AG09309 (cell line): ENCODE measurements around the gene NAALADL2.

Source experiments
- DNase-seq: peaks from one replicate; pipeline ENCODE4 v3.0.0-alpha.2; 2010; ENCODE audit warnings: low read depth
- H3K4me3 ChIP-seq: 2 replicates; pipeline ENCODE4 v1.5.1; 2011; ENCODE audit warnings: mild to moderate bottlenecking, low read depth, low read length, moderate library complexity; ENCODE audit not compliant: control insufficient read depth
- TF ChIP-seq, protein P1 (sequence below): IDR thresholded peaks from 2 replicates; pipeline ENCODE4 v1.5.1; 2011; ENCODE audit warnings: mild to moderate bottlenecking, low read depth, low read length, inconsistent platforms; ENCODE audit not compliant: insufficient read depth, control insufficient read depth; ENCODE audit errors: missing control alignments

NAALADL2 gene

DNA sequence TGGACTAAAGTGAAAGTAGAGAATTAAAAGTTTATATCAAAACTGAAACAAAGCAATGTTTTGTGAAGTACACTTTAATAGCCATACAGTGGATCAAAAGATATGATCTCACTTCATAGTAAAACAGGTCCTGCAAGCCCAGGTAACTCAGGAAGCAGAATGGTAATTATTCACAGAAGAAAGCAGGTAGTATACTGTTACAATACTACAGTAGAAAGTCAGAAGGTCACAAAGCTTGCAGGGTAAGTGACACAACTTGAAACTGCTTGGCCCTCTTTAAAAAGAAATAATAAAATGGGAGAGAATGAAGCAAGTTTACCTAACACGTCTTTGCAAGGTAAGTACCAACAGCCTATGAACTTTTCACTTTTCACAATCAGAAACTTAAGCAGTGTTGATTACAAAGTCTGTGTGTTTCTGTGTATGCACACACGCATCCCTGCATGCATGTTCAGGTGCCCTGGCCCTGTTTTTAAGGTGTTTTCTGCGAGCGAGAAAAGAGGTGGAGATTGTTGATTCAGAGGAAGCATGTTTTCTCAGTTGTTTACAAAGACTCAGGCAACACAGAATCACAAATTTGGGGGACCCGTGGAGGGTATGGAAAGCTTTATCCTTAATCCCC is at the start of gene NAALADL2:
NAALADL2 (plus strand) TSS at position 221 of the 622 bp plus-strand sequence.
- TF ChIP-seq, protein P1, sequence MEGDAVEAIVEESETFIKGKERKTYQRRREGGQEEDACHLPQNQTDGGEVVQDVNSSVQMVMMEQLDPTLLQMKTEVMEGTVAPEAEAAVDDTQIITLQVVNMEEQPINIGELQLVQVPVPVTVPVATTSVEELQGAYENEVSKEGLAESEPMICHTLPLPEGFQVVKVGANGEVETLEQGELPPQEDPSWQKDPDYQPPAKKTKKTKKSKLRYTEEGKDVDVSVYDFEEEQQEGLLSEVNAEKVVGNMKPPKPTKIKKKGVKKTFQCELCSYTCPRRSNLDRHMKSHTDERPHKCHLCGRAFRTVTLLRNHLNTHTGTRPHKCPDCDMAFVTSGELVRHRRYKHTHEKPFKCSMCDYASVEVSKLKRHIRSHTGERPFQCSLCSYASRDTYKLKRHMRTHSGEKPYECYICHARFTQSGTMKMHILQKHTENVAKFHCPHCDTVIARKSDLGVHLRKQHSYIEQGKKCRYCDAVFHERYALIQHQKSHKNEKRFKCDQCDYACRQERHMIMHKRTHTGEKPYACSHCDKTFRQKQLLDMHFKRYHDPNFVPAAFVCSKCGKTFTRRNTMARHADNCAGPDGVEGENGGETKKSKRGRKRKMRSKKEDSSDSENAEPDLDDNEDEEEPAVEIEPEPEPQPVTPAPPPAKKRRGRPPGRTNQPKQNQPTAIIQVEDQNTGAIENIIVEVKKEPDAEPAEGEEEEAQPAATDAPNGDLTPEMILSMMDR = no peak
- no peak within 1 kb of the TSS for H3K4me3 ChIP-seq
- no peak for DNase-seq

DNA sequence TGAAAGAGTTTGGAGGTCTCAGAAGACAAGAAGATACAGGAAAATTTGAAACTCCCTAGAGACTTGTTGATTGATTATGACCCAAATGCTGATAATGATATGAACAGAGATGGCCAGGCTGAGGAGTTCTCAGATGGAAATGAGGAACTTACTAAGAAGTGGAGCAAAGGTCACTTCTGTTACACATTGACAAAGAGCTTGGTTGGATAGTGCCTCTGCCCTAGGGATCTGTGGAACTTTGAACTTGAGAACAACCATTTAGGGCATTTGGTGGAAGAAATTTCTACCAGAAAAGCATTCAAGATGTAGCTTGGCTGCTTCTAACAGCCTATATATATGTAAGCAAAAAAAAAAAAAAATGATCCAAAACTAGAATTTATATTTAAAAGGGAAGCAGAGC is 48.9 kb upstream of the NAALADL2 start:
- no peak for DNase-seq
- TF ChIP-seq, protein P1 = no peak
- H3K4me3 ChIP-seq = no peak overlapping the region

DNA sequence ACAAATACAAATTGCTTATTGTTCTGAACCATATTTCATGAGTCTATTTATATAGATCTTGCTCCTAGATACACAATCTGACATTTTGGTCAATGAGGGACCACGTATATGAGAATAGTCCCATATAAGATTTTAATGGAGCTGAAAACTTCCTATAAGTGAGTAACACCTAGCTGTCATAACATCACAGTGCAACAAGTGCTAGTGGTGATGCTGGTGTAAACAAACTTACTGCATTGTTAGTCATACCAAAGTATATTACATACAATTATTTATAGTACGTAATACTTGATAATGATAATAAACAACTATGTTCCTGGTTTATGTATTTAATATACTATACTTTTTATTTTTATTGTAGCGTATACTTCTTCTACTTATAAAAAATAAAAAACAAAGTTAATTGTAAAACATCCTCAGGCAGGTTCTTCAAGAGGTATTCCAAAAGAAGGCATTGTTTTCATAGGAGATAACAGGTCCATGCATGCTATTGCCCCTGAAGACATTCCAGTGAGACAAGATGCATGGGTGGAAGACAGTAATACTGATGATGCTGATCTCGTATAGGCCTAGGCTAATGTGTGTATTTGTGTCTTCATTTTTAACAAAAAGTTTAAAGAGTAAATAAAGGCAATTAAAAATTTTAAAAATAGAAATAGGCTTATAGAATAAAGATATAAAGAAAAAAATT is 46.8 kb upstream of the NAALADL2 start:
- no peak overlapping the region for H3K4me3 ChIP-seq
- DNase-seq = no peak
- TF ChIP-seq, protein P1 = no peak

DNA sequence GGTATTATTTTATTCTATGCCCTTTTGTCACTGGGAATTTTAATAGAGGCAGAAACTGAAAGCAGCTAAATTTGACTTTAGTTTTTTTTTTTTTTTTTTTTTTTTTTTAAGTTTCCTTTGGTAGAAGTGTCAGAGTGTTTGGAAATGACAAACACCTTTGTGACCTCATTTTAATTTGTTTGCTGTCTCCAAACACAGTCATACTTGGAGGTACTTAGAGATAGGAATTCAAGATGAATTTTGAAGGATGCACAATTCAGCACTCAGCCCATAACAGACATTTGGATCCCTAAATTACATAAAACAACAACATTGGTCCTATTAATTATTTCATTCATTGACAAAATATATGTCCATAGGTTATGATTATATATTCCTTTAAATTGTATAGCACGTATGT is 43.4 kb upstream of the NAALADL2 start:
- H3K4me3 ChIP-seq = no peak overlapping the region
- TF ChIP-seq, protein P1 = no peak
- no peak for DNase-seq

DNA sequence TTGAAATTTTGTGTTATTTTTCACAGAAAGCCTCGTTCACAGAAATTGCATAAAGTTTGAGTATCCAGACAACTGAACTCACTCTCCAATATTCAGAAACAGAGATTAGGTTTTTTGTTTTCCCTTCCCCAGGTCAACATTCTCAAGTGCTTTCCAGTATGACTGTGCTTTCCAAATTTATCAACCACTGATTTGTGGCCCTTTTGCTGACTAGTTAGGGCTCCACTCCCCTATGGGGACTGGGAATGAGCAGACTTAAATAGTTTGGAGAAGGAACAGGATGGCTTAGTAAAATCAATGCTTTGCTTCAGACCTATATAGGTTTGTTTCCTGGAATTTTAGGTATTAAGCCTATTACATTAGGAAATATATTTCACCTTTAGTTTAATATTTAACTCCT is 38.2 kb upstream of the NAALADL2 start:
- H3K4me3 ChIP-seq = no peak overlapping the region
- TF ChIP-seq, protein P1 = no peak
- no peak for DNase-seq

DNA sequence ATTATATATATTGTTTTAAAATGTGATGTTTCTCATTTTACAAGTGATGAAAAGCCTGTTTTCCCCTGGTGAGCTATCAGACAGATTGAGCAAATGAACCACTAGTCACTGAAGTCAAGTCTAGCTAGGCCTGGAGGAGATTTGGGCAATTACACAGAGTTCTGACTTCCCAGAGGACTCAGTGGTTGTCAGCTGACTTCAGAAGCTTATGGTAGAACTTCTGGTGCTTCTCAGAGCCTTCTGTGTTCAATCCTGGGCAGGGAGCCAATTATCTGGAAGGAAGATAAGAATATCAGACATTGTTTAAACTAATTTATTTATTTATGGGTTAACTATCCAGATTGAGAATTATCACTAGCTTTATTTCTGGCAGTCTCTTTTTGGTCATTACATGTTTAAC is 37.7 kb upstream of the NAALADL2 start:
- H3K4me3 ChIP-seq = no peak overlapping the region
- TF ChIP-seq, protein P1 = no peak
- no peak for DNase-seq
